Measurements from ENCODE around the gene SEC24B.

SEC24B gene

GRCh38 chr4:109408711-109409110 lies 24.9 kb upstream of the SEC24B start:
- no peaks in the 10 kb centered on the region for H3K27me3 ChIP-seq (ENCODE audit: control insufficient read depth in 2 of 2, insufficient read depth in 2 of 2, low read length in 2 of 2)
- no peaks in the 10 kb centered on the region for H3K4me1 ChIP-seq (ENCODE audit: control insufficient read depth in 2 of 2, insufficient read depth in 2 of 2, low read length in 2 of 2)
- H3K9ac ChIP-seq (ENCODE audit: low read depth in 1 of 2, low read length in 2 of 2) = no peak overlapping the region
- H3K27ac ChIP-seq (ENCODE audit: low read depth in 2 of 2, low read length in 2 of 2) = no peak overlapping the region
- no peaks in the 10 kb centered on the region for H3K36me3 ChIP-seq (ENCODE audit: control insufficient read depth in 2 of 2, insufficient read depth in 2 of 2, low read length in 2 of 2)
- H3K4me3 ChIP-seq (ENCODE audit: low read length in 2 of 2) = no peak overlapping the region
- no peaks in the 10 kb centered on the region for H3K9me3 ChIP-seq (ENCODE audit: control insufficient read depth in 2 of 2, low read length in 2 of 2)

- Histone ChIP-seq H3K36me3 (ENCODE audit: control insufficient read depth in 2 of 2, insufficient read depth in 2 of 2, low read length in 2 of 2) (no peaks in the 10 kb centered on the region), H3K27ac (ENCODE audit: low read depth in 2 of 2, low read length in 2 of 2) (no peak overlapping the region), H3K4me3 (ENCODE audit: low read length in 2 of 2) (no peak overlapping the region), H3K27me3 (ENCODE audit: control insufficient read depth in 2 of 2, insufficient read depth in 2 of 2, low read length in 2 of 2) (no peaks in the 10 kb centered on the region), H3K9ac (ENCODE audit: low read depth in 1 of 2, low read length in 2 of 2) (no peak overlapping the region), H3K4me1 (ENCODE audit: control insufficient read depth in 2 of 2, insufficient read depth in 2 of 2, low read length in 2 of 2) (no peaks in the 10 kb centered on the region), H3K9me3 (ENCODE audit: control insufficient read depth in 2 of 2, low read length in 2 of 2) (no peaks in the 10 kb centered on the region)
Observed at GRCh38 chr4:109410226-109410625, 23.4 kb upstream of the SEC24B start.

GRCh38 chr4:109410776-109411175 lies 22.8 kb upstream of the SEC24B start:
- Histone ChIP-seq H3K36me3 (ENCODE audit: control insufficient read depth in 2 of 2, insufficient read depth in 2 of 2, low read length in 2 of 2) (no peaks in the 10 kb centered on the region), H3K27me3 (ENCODE audit: control insufficient read depth in 2 of 2, insufficient read depth in 2 of 2, low read length in 2 of 2) (no peaks in the 10 kb centered on the region), H3K9me3 (ENCODE audit: control insufficient read depth in 2 of 2, low read length in 2 of 2) (no peaks in the 10 kb centered on the region), H3K9ac (ENCODE audit: low read depth in 1 of 2, low read length in 2 of 2) (no peak overlapping the region), H3K27ac (ENCODE audit: low read depth in 2 of 2, low read length in 2 of 2) (no peak overlapping the region), H3K4me3 (ENCODE audit: low read length in 2 of 2) (no peak overlapping the region), H3K4me1 (ENCODE audit: control insufficient read depth in 2 of 2, insufficient read depth in 2 of 2, low read length in 2 of 2) (no peaks in the 10 kb centered on the region)

- Histone ChIP-seq H3K27me3 (ENCODE audit: control insufficient read depth in 2 of 2, insufficient read depth in 2 of 2, low read length in 2 of 2) (no peaks in the 10 kb centered on the region), H3K9me3 (ENCODE audit: control insufficient read depth in 2 of 2, low read length in 2 of 2) (no peaks in the 10 kb centered on the region), H3K9ac (ENCODE audit: low read depth in 1 of 2, low read length in 2 of 2) (no peak overlapping the region), H3K27ac (ENCODE audit: low read depth in 2 of 2, low read length in 2 of 2) (no peak overlapping the region), H3K4me3 (ENCODE audit: low read length in 2 of 2) (no peak overlapping the region), H3K4me1 (ENCODE audit: control insufficient read depth in 2 of 2, insufficient read depth in 2 of 2, low read length in 2 of 2) (no peaks in the 10 kb centered on the region), H3K36me3 (ENCODE audit: control insufficient read depth in 2 of 2, insufficient read depth in 2 of 2, low read length in 2 of 2) (no peaks in the 10 kb centered on the region)
Observed at GRCh38 chr4:109411964-109412363, 21.7 kb upstream of the SEC24B start.

GRCh38 chr4:109412776-109413175 lies 20.8 kb upstream of the SEC24B start:
- Histone ChIP-seq H3K27ac (ENCODE audit: low read depth in 2 of 2, low read length in 2 of 2) (no peak overlapping the region), H3K9ac (ENCODE audit: low read depth in 1 of 2, low read length in 2 of 2) (no peak overlapping the region), H3K4me3 (ENCODE audit: low read length in 2 of 2) (no peak overlapping the region), H3K4me1 (ENCODE audit: control insufficient read depth in 2 of 2, insufficient read depth in 2 of 2, low read length in 2 of 2) (no peaks in the 10 kb centered on the region), H3K36me3 (ENCODE audit: control insufficient read depth in 2 of 2, insufficient read depth in 2 of 2, low read length in 2 of 2) (no peaks in the 10 kb centered on the region), H3K27me3 (ENCODE audit: control insufficient read depth in 2 of 2, insufficient read depth in 2 of 2, low read length in 2 of 2) (no peaks in the 10 kb centered on the region), H3K9me3 (ENCODE audit: control insufficient read depth in 2 of 2, low read length in 2 of 2) (no peaks in the 10 kb centered on the region)

GRCh38 chr4:109414938-109415337 lies 18.7 kb upstream of the SEC24B start:
- Histone ChIP-seq H3K4me1 (ENCODE audit: control insufficient read depth in 2 of 2, insufficient read depth in 2 of 2, low read length in 2 of 2) (no peaks in the 10 kb centered on the region), H3K4me3 (ENCODE audit: low read length in 2 of 2) (no peak overlapping the region), H3K27me3 (ENCODE audit: control insufficient read depth in 2 of 2, insufficient read depth in 2 of 2, low read length in 2 of 2) (no peaks in the 10 kb centered on the region), H3K36me3 (ENCODE audit: control insufficient read depth in 2 of 2, insufficient read depth in 2 of 2, low read length in 2 of 2) (no peaks in the 10 kb centered on the region), H3K27ac (ENCODE audit: low read depth in 2 of 2, low read length in 2 of 2) (no peak overlapping the region), H3K9ac (ENCODE audit: low read depth in 1 of 2, low read length in 2 of 2) (no peak overlapping the region), H3K9me3 (ENCODE audit: control insufficient read depth in 2 of 2, low read length in 2 of 2) (no peaks in the 10 kb centered on the region)

- no peaks in the 10 kb centered on the region for H3K36me3 ChIP-seq (ENCODE audit: control insufficient read depth in 2 of 2, insufficient read depth in 2 of 2, low read length in 2 of 2)
- no peaks in the 10 kb centered on the region for H3K27me3 ChIP-seq (ENCODE audit: control insufficient read depth in 2 of 2, insufficient read depth in 2 of 2, low read length in 2 of 2)
- H3K9ac ChIP-seq (ENCODE audit: low read depth in 1 of 2, low read length in 2 of 2) = no peak overlapping the region
- no peaks in the 10 kb centered on the region for H3K4me1 ChIP-seq (ENCODE audit: control insufficient read depth in 2 of 2, insufficient read depth in 2 of 2, low read length in 2 of 2)
- H3K9me3 ChIP-seq (ENCODE audit: control insufficient read depth in 2 of 2, low read length in 2 of 2) = no peaks in the 10 kb centered on the region
- H3K4me3 ChIP-seq (ENCODE audit: low read length in 2 of 2) = no peak overlapping the region
- H3K27ac ChIP-seq (ENCODE audit: low read depth in 2 of 2, low read length in 2 of 2) = no peak overlapping the region
Observed at GRCh38 chr4:109418588-109418987, 15.0 kb upstream of the SEC24B start.

- no peak overlapping the region for H3K4me3 ChIP-seq (ENCODE audit: low read length in 2 of 2)
- H3K9me3 ChIP-seq (ENCODE audit: control insufficient read depth in 2 of 2, low read length in 2 of 2) = no peaks in the 10 kb centered on the region
- no peak overlapping the region for H3K9ac ChIP-seq (ENCODE audit: low read depth in 1 of 2, low read length in 2 of 2)
Observed at GRCh38 chr4:109419679-109420078, 13.9 kb upstream of the SEC24B start.

GRCh38 chr4:109424093-109424841 lies 9.3 kb upstream of the SEC24B start:
- Histone ChIP-seq H3K4me1 (ENCODE audit: control insufficient read depth in 2 of 2, insufficient read depth in 2 of 2, low read length in 2 of 2) (no peaks in the 10 kb centered on the region), H3K9ac (ENCODE audit: low read depth in 1 of 2, low read length in 2 of 2) (no peak overlapping the region), H3K36me3 (ENCODE audit: control insufficient read depth in 2 of 2, insufficient read depth in 2 of 2, low read length in 2 of 2) (no peaks in the 10 kb centered on the region), H3K27me3 (ENCODE audit: control insufficient read depth in 2 of 2, insufficient read depth in 2 of 2, low read length in 2 of 2) (no peaks in the 10 kb centered on the region), H3K27ac (ENCODE audit: low read depth in 2 of 2, low read length in 2 of 2) (no peak overlapping the region), H3K4me3 (ENCODE audit: low read length in 2 of 2) (no peak overlapping the region), H3K9me3 (ENCODE audit: control insufficient read depth in 2 of 2, low read length in 2 of 2) (no peaks in the 10 kb centered on the region)

More at GRCh38 chr4:109419679-109420078, 13.9 kb upstream of the SEC24B start:
- Histone ChIP-seq H3K27ac (ENCODE audit: low read depth in 2 of 2, low read length in 2 of 2) (no peak overlapping the region), H3K27me3 (ENCODE audit: control insufficient read depth in 2 of 2, insufficient read depth in 2 of 2, low read length in 2 of 2) (no peaks in the 10 kb centered on the region), H3K36me3 (ENCODE audit: control insufficient read depth in 2 of 2, insufficient read depth in 2 of 2, low read length in 2 of 2) (no peaks in the 10 kb centered on the region), H3K4me1 (ENCODE audit: control insufficient read depth in 2 of 2, insufficient read depth in 2 of 2, low read length in 2 of 2) (no peaks in the 10 kb centered on the region)

GRCh38 chr4:109425405-109425804 lies 8.2 kb upstream of the SEC24B start:
- Histone ChIP-seq H3K9me3 (ENCODE audit: control insufficient read depth in 2 of 2, low read length in 2 of 2) (no peaks in the 10 kb centered on the region), H3K27ac (ENCODE audit: low read depth in 2 of 2, low read length in 2 of 2) (no peak overlapping the region), H3K36me3 (ENCODE audit: control insufficient read depth in 2 of 2, insufficient read depth in 2 of 2, low read length in 2 of 2) (no peaks in the 10 kb centered on the region), H3K9ac (ENCODE audit: low read depth in 1 of 2, low read length in 2 of 2) (no peak overlapping the region), H3K4me1 (ENCODE audit: control insufficient read depth in 2 of 2, insufficient read depth in 2 of 2, low read length in 2 of 2) (no peaks in the 10 kb centered on the region), H3K4me3 (ENCODE audit: low read length in 2 of 2) (no peak overlapping the region), H3K27me3 (ENCODE audit: control insufficient read depth in 2 of 2, insufficient read depth in 2 of 2, low read length in 2 of 2) (no peaks in the 10 kb centered on the region)

All from mucosa of rectum (tissue), 2 donors.